Activated naive CD4-positive, alpha-beta T cell treated with anti-CD3 and anti-CD28 coated beads, Interleukin-2, amount 10 ng/mL, durations not matched to agents 7 days and 5 days (primary cell): Measurements from ENCODE around the gene ZNRD2.

Experiments used
- CTCF ChIA-PET: fragments of 350-600 bp; sonication (Branson Sonifier 250); formaldehyde crosslinking; loops from one replicate; lab custom pipeline; 2021; ENCODE audit warnings: antibody characterized with exemption; lab: Charles Lee
- DNase-seq: peaks from one replicate; pipeline ENCODE4 v3.0.0-alpha.2; 2020
- H3K27ac Mint-ChIP-seq: one replicate; pipeline ENCODE4 v1.8.0; 2021; ENCODE audit warnings: mild to moderate bottlenecking, moderate library complexity, mixed read lengths
- H3K27me3 Mint-ChIP-seq: one replicate; pipeline ENCODE4 v1.8.0; 2021; ENCODE audit warnings: mild to moderate bottlenecking, mixed read lengths
- H3K36me3 Mint-ChIP-seq: one replicate; pipeline ENCODE4 v1.8.0; 2021; ENCODE audit warnings: mixed read lengths
- H3K4me1 Mint-ChIP-seq: one replicate; pipeline ENCODE4 v1.8.0; 2021; ENCODE audit warnings: mixed read lengths
- H3K4me3 Mint-ChIP-seq: one replicate; pipeline ENCODE4 v1.8.0; 2021; ENCODE audit warnings: mild to moderate bottlenecking, moderate library complexity, mixed read lengths
- H3K9me3 Mint-ChIP-seq: one replicate; pipeline ENCODE4 v1.8.0; 2021; ENCODE audit warnings: mixed read lengths

The ZNRD2 gene

GRCh38 chr11:65542738-65543390, 27.4 kb upstream of the ZNRD2 start:
- Mint-ChIP-seq H3K27ac (no peak overlapping the region), H3K9me3 (no peaks in the 10 kb centered on the region), H3K4me3 (no peak overlapping the region), H3K27me3 (no peaks in the 10 kb centered on the region), H3K4me1 (peaks cover 40% of the 10 kb centered on the region), H3K36me3 (peaks cover 13% of the 10 kb centered on the region)
- CTCF ChIA-PET: interaction anchor here (1.6 to 3.9 kb wide), 5 partner anchors 9 to 51 kb away, joined by 4 to 48 read pairs (median 30); partner anchors contain the start of gene EHBP1L1
- no peak for DNase-seq

GRCh38 chr11:65545853-65546216, 24.4 kb upstream of the ZNRD2 start:
- H3K4me1 Mint-ChIP-seq: peaks cover 57% of the 10 kb centered on the region
- H3K27ac Mint-ChIP-seq: peak overlapping the region; percentile 81
- peak overlapping the region; percentile 71 for H3K4me3 Mint-ChIP-seq
- peaks cover 33% of the 10 kb centered on the region for H3K36me3 Mint-ChIP-seq
- CTCF ChIA-PET: interaction anchor here (1.3 to 1.7 kb wide), 2 partner anchors 20 to 42 kb away, joined by 4 read pairs; no protein-coding TSS in a partner anchor
- no peaks in the 10 kb centered on the region for H3K9me3 Mint-ChIP-seq
- peaks cover 4% of the 10 kb centered on the region for H3K27me3 Mint-ChIP-seq
- no peak for DNase-seq

DNA sequence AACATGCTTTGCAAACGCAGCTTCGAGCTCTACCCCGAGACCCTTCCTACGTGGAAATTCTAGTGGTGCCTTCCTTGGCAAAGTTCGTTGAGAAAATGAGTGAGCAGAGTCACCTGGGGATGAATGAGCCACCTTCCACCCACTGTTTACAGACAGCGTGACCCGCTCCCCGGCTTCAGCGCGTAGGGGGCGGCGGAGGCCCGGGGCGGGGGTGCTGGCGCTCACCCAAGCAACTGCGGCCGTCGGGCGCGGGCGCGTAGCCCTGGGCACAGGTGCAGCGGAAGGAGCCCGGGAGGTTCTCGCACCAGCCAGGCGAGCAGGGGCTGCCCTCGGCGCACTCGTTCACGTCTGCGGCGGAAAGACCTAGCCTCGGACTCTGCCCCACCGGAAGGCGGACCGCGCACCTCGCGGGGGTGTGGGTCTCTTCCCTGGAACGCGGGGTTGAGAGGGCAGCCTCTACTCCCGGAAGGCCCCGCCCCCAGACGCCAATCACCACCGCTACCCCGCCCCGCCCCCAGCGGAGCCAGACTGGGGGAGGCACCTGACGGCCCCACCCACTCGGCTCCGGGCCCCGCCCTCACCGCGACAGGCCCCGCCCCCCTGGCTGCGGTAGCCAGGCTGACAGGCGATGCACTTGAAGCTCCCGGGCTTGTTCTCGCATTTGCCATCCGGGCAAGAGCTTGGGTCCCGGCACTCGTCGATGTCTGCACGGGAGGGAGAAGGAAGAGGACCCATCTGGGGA, 23.9 kb upstream of the ZNRD2 start:
- Mint-ChIP-seq H3K36me3 (peaks cover 38% of the 10 kb centered on the region), H3K27ac (peak overlapping the region; percentile 88), H3K4me3 (peak overlapping the region; percentile 71), H3K4me1 (peaks cover 57% of the 10 kb centered on the region), H3K9me3 (no peaks in the 10 kb centered on the region), H3K27me3 (peaks cover 4% of the 10 kb centered on the region)
- CTCF ChIA-PET: interaction anchor here (0.6 to 2.2 kb wide), 6 partner anchors 9 to 47 kb away, joined by 3 to 10 read pairs (median 4); no protein-coding TSS in a partner anchor
- peak; percentile 98 for DNase-seq

GRCh38 chr11:65547446-65548125, 22.7 kb upstream of the ZNRD2 start:
- H3K9me3 Mint-ChIP-seq: no peaks in the 10 kb centered on the region
- DNase-seq: no peak
- CTCF ChIA-PET: interaction anchor here (0.6 to 2.2 kb wide), 5 partner anchors 8 to 46 kb away, joined by 3 to 10 read pairs (median 4); no protein-coding TSS in a partner anchor
- peaks cover 63% of the 10 kb centered on the region for H3K4me1 Mint-ChIP-seq
- peak overlapping the region; percentile 88 for H3K27ac Mint-ChIP-seq
- peaks cover 50% of the 10 kb centered on the region for H3K36me3 Mint-ChIP-seq
- H3K4me3 Mint-ChIP-seq: peak overlapping the region; percentile 49
- H3K27me3 Mint-ChIP-seq: peaks cover 4% of the 10 kb centered on the region

DNA sequence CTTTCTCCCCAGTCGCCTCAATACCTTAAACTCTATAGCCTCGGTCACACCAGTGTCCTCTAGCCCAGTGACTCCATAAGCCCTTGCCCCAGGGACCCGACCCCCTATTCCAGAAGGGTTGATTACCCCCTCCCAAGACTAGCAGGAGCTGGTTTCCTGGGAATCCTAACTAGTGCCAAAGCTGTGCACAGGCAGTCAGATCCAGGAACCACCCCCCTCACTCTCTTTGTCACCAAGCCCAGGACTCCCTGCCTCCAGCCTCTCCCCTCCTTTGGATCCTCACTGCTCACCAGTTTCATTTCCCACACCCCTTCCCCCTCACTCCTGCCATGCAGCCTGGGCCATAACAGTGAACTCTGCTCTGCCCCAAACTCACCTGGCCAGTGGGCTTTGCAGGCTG, 21.9 kb upstream of the ZNRD2 start:
- CTCF ChIA-PET: interaction anchor here (1.2 to 2.2 kb wide), 4 partner anchors 8 to 40 kb away, joined by 3 to 10 read pairs (median 4); partner anchors contain the start of gene ZNRD2
- no peak for DNase-seq
- H3K4me3 Mint-ChIP-seq: peak overlapping the region; percentile 49
- peak overlapping the region; percentile 67 for H3K27ac Mint-ChIP-seq
- H3K4me1 Mint-ChIP-seq: peaks cover 70% of the 10 kb centered on the region
- H3K9me3 Mint-ChIP-seq: no peaks in the 10 kb centered on the region
- H3K36me3 Mint-ChIP-seq: peaks cover 51% of the 10 kb centered on the region
- H3K27me3 Mint-ChIP-seq: peaks cover 4% of the 10 kb centered on the region

- no peak overlapping the region for H3K27ac Mint-ChIP-seq
- peaks cover 73% of the 10 kb centered on the region for H3K4me1 Mint-ChIP-seq
- no peak overlapping the region for H3K4me3 Mint-ChIP-seq
- peaks cover 4% of the 10 kb centered on the region for H3K27me3 Mint-ChIP-seq
- peaks cover 49% of the 10 kb centered on the region for H3K36me3 Mint-ChIP-seq
- DNase-seq: no peak
- H3K9me3 Mint-ChIP-seq: no peaks in the 10 kb centered on the region
- CTCF ChIA-PET: interaction anchor here (1.2 to 1.5 kb wide), 3 partner anchors 9 to 24 kb away, joined by 3 to 4 read pairs (median 3); partner anchors contain the start of gene ZNRD2
These were observed 21.2 kb upstream of the ZNRD2 start for GRCh38 chr11:65549096-65549495.

GRCh38 chr11:65551572-65552387, 18.5 kb upstream of the ZNRD2 start:
- Mint-ChIP-seq H3K27me3 (peaks cover 4% of the 10 kb centered on the region), H3K27ac (peak overlapping the region; percentile 86), H3K9me3 (no peaks in the 10 kb centered on the region), H3K36me3 (peaks cover 40% of the 10 kb centered on the region), H3K4me1 (peaks cover 85% of the 10 kb centered on the region), H3K4me3 (peak overlapping the region; percentile 8)
- CTCF ChIA-PET: interaction anchor here (1.0 to 3.6 kb wide), 5 partner anchors 10 to 37 kb away, joined by 3 to 35 read pairs (median 11); partner anchors contain the start of genes FAM89B and ZNRD2
- peak; percentile 81 for DNase-seq

DNA sequence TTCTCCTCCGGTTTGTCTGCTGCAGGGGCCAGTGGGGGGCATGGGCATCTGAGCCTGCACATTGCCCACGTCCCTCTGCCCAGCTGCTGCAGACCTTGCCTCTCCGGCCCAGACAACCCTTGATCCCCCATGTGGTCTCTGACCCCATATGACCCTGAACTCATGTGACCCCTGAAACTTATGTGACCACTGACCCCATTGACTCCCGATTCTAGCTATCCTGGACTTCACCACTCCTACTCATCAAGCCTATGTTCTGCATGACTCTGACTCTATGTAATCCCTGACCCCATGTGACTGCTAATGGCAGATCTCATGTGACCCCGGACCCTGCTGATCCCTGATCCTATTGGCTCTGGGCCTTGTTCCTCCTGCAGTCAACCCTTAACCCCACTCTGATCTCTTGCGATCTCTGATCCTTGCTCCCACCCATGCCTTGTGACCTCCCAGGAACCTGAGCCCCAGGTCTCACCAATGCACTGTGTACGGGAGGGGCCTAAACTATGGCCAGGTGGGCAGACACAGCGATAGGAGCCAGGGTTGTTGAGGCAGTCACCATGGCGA, 17.8 kb upstream of the ZNRD2 start:
- Mint-ChIP-seq H3K9me3 (no peaks in the 10 kb centered on the region), H3K4me3 (peak overlapping the region; percentile 8), H3K36me3 (peaks cover 40% of the 10 kb centered on the region), H3K27me3 (peaks cover 4% of the 10 kb centered on the region), H3K27ac (peak overlapping the region; percentile 86), H3K4me1 (peaks cover 85% of the 10 kb centered on the region)
- CTCF ChIA-PET: interaction anchor here (1.0 to 3.6 kb wide), 6 partner anchors 8 to 36 kb away, joined by 3 to 35 read pairs (median 9); partner anchors contain the start of genes FAM89B and ZNRD2
- DNase-seq: no peak

- H3K4me3 Mint-ChIP-seq: peak overlapping the region; percentile 60
- peak; percentile 93 for DNase-seq
- H3K36me3 Mint-ChIP-seq: peaks cover 33% of the 10 kb centered on the region
- H3K27ac Mint-ChIP-seq: peak overlapping the region; percentile 86
- H3K27me3 Mint-ChIP-seq: peaks cover 3% of the 10 kb centered on the region
- CTCF ChIA-PET: interaction anchor here (1.0 to 3.6 kb wide), 5 partner anchors 9 to 35 kb away, joined by 3 to 35 read pairs (median 11); partner anchors contain the start of genes FAM89B and ZNRD2
- H3K9me3 Mint-ChIP-seq: no peaks in the 10 kb centered on the region
- H3K4me1 Mint-ChIP-seq: peaks cover 76% of the 10 kb centered on the region
These were observed 16.8 kb upstream of the ZNRD2 start for GRCh38 chr11:65553301-65554001.

GRCh38 chr11:65554057-65554818, 16.0 kb upstream of the ZNRD2 start:
- peak; percentile 41 for DNase-seq
- Mint-ChIP-seq H3K27me3 (peaks cover 5% of the 10 kb centered on the region), H3K4me3 (peak overlapping the region; percentile 62), H3K36me3 (peaks cover 27% of the 10 kb centered on the region), H3K9me3 (no peaks in the 10 kb centered on the region), H3K4me1 (peaks cover 74% of the 10 kb centered on the region), H3K27ac (peak overlapping the region; percentile 90)
- CTCF ChIA-PET: interaction anchor here (1.0 to 3.6 kb wide), 5 partner anchors 8 to 17 kb away, joined by 3 to 35 read pairs (median 5); partner anchors contain the start of genes FAM89B and ZNRD2

GRCh38 chr11:65554842-65555430, 15.3 kb upstream of the ZNRD2 start:
- Mint-ChIP-seq H3K27ac (peak overlapping the region; percentile 80), H3K4me1 (peaks cover 73% of the 10 kb centered on the region), H3K9me3 (no peaks in the 10 kb centered on the region), H3K36me3 (peaks cover 23% of the 10 kb centered on the region), H3K4me3 (peak overlapping the region; percentile 62), H3K27me3 (peaks cover 7% of the 10 kb centered on the region)
- no peak for DNase-seq
- CTCF ChIA-PET: interaction anchor here (0.8 to 1.6 kb wide), 3 partner anchors 8 to 14 kb away, joined by 3 to 5 read pairs (median 4); no protein-coding TSS in a partner anchor
